Stimulated activated CD4-positive, alpha-beta T cell treated with anti-CD3 and anti-CD28 coated beads, TNF-alpha, amount 100 ng/mL, for 1 hour (primary cell): ENCODE measurements around the gene ETFB.

Experiments
- DNase-seq, 3 donors: peaks; one replicate each; pipeline ENCODE4 v3.0.0-alpha.2; 2020; ENCODE audit warnings: low read depth in 3 of 3, low spot score in 1 of 3

The ETFB gene

DNA sequence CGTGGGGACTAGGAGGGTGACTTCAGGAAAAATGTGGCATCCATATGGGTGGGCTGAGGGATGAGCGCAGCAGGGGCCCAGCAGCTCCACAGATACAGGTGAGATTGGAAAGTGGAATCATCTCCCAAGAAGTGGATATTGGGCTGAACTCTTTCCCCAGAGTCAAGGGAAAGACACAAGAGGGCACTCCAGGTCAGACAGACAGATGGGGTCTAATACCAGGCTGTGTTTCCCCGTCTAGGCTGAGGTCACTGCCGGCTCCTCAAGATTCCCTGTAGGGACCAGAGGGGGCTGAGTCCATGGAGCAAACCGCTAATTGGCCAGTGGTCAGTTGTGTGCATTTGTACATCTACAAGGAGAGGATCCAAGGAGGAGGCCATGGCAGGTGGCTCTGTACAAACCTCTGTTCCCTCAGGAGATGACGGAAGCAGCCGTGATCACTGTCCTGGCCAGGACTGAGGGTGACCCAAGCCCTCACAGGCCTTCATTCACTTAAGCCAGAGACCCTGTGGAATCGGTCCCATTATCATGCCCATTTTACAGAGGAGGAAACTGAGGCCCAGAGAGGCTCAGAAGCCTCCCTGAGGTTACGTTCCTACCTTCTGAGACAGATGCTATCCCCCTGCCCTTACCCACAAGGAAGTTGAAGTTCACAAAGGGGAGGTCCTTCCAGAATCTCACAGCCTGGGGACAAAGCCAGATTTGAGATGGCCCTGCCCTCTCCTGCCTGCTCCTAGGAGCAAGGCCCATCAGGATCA lies 69.7 kb downstream of the ETFB start:
- no peak for DNase-seq

DNA sequence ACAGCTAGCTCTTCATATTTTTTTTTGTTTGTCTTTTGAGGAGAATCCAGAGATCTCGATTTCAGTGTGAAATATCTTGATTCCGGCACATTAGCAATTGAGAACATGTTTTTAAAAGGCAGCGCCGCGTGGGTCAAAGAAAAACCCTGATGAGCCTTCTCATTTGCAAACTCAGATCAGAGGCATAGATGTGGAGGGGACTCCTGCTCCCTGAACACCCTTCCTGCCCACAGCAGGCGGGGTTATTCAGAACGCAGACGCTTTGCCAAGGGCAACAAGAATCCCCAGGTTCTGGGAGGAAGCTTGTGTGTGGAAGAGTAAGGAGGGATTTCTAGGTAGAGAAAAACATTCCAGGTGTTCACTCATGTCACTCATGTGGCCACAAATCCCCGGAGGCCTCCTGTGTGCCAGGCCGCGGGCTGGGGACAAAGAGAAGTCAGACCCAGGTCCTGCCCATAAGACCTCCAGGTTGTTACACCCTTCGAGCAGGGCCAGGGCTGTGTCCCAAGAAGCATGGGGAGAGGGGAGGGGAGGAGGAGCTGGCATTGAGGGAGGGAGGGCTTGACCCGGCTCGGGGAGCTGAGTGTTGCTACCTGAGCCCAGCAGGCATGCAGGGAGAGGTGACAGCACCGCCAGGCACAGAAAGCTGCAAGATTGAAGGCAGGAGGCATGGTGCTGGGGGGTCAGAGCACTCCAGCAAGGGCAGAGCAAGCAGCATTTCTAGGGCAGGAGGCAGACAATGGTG lies 70.6 kb downstream of the ETFB start:
- DNase-seq = no peak
